Endothelial cell of umbilical vein (primary cell): Measurements from ENCODE around the gene PRDM10. TPM values are rescaled to one million over a fixed set of nuclear protein-coding genes. Genes with fewer than 3 reads are reported as not detected.

Source experiments
- BruUV-seq: library from RNA; stranded (reverse); fragments of 400-500 nt; replicated peaks from 2 replicates; lab custom pipeline; 2021; lab: Mats Ljungman, UMichigan
- CTCF ChIA-PET: fragments of 300-600, 350-600 bp; sonication (Branson Sonifier 250); formaldehyde crosslinking; loops from one replicate; lab custom pipeline; 2021; ENCODE audit warnings: antibody characterized with exemption, inconsistent platforms; lab: Charles Lee
- POLR2A ChIA-PET: fragments of 300-600, 350-600 bp; sonication (Branson Sonifier 250); formaldehyde crosslinking; loops from one replicate; lab custom pipeline; 2021; ENCODE audit warnings: antibody characterized with exemption, inconsistent platforms; lab: Charles Lee
- DNase-seq: peaks from one replicate; pipeline ENCODE4 v3.0.0-alpha.2; 2011; ENCODE audit warnings: low read depth, low spot score
- FAIRE-seq: peaks from 2 replicates; lab custom pipeline; 2011; peaks lifted over from hg19 to GRCh38; lab: Jason Lieb, UNC
- H2AFZ ChIP-seq: 2 replicates; pipeline ENCODE4 v1.6.0; 2012; ENCODE audit warnings: low read depth, low read length, control low read depth, inconsistent platforms
- H3K27ac ChIP-seq: 2 replicates; pipeline ENCODE4 v1.5.1; 2011; ENCODE audit warnings: low read depth, mild to moderate bottlenecking, control low read depth, low read length, moderate library complexity; ENCODE audit not compliant: insufficient read depth
- H3K27me3 ChIP-seq, 2 experiments: 2 replicates each; pipeline versions ENCODE4 v1.6.0 to v1.6.1; 2011; ENCODE audit warnings: low read length in 2 of 2, mixed read lengths in 1 of 2; ENCODE audit not compliant: control insufficient read depth in 2 of 2, insufficient read depth in 2 of 2
- H3K36me3 ChIP-seq, 2 experiments: 2 replicates in 1 of 2; 3 replicates in 1 of 2; pipeline ENCODE4 v1.5.1; 2011; ENCODE audit warnings: low read length in 2 of 2, mild to moderate bottlenecking in 1 of 2, moderate library complexity in 1 of 2; ENCODE audit not compliant: control insufficient read depth in 2 of 2, insufficient read depth in 2 of 2; ENCODE audit errors: extremely low read depth in 1 of 2
- H3K4me1 ChIP-seq: 3 replicates; pipeline ENCODE4 v1.5.1; 2011; ENCODE audit warnings: mild to moderate bottlenecking, low read length; ENCODE audit not compliant: control insufficient read depth, insufficient read depth; ENCODE audit errors: extremely low read depth
- H3K4me2 ChIP-seq: 2 replicates; pipeline ENCODE4 v1.6.1; 2011; ENCODE audit warnings: low read length, control low read depth, mixed read lengths; ENCODE audit not compliant: insufficient read depth
- H3K4me3 ChIP-seq, 3 experiments: fragments of 200-600 bp in 1 of 3; sonication (generic), shearing (Covaris generic) in 1 of 3; replicated peaks in 1 of 3; 2 replicates each; pipeline ENCODE4 v1.5.1; 2011 to 2016; ENCODE audit warnings: control low read depth in 3 of 3, low read length in 3 of 3, mild to moderate bottlenecking in 2 of 3, inconsistent platforms in 1 of 3, low read depth in 1 of 3, moderate library complexity in 1 of 3; ENCODE audit not compliant: insufficient read depth in 1 of 3
- H3K79me2 ChIP-seq: 2 replicates; pipeline ENCODE4 v1.6.0; 2012; ENCODE audit warnings: low read length, inconsistent platforms; ENCODE audit not compliant: control insufficient read depth, insufficient read depth
- H3K9ac ChIP-seq: replicated peaks from 2 replicates; pipeline ENCODE3; 2011; ENCODE audit warnings: low read length, control low read depth; ENCODE audit not compliant: insufficient read depth; ENCODE audit errors: extremely low read depth
- H3K9me1 ChIP-seq: replicated peaks from 3 replicates; pipeline ENCODE4 v1.6.0; 2011; ENCODE audit warnings: mild to moderate bottlenecking, low read length; ENCODE audit not compliant: control insufficient read depth, insufficient read depth; ENCODE audit errors: extremely low read depth
- H3K9me3 ChIP-seq: replicated peaks from 2 replicates; pipeline ENCODE4 v1.5.1; 2012; ENCODE audit warnings: low read length, inconsistent platforms; ENCODE audit not compliant: control insufficient read depth, insufficient read depth
- H4K20me1 ChIP-seq: replicated peaks from 2 replicates; pipeline ENCODE3; 2011; ENCODE audit warnings: mild to moderate bottlenecking, low read length; ENCODE audit not compliant: control insufficient read depth, insufficient read depth; ENCODE audit errors: extremely low read depth
- CTCF ChIP-seq, 2 donors: IDR thresholded peaks; 1 replicate in 1 of 2; 2 replicates in 1 of 2; pipeline ENCODE4 v1.5.1; 2011; ENCODE audit warnings: low read length in 2 of 2, mild to moderate bottlenecking in 2 of 2, moderate library complexity in 2 of 2, control low read depth in 1 of 2, inconsistent platforms in 1 of 2, low read depth in 1 of 2; ENCODE audit not compliant: insufficient read depth in 1 of 2; ENCODE audit errors: extremely low read depth in 1 of 2
- EZH2 ChIP-seq: IDR thresholded peaks from 2 replicates; pipeline ENCODE4 v1.6.1; 2012; ENCODE audit warnings: borderline replicate concordance, low read depth, mild to moderate bottlenecking, moderate library complexity, low read length, inconsistent platforms; ENCODE audit not compliant: severe bottlenecking
- FOS ChIP-seq: IDR thresholded peaks from 2 replicates; pipeline ENCODE4 v1.6.1; 2011; ENCODE audit warnings: mild to moderate bottlenecking, low read length, moderate library complexity, borderline replicate concordance; ENCODE audit not compliant: insufficient read depth
- GATA2 ChIP-seq: IDR thresholded peaks from 2 replicates; pipeline ENCODE4 v1.7.0; 2011; ENCODE audit warnings: low read depth, mild to moderate bottlenecking, moderate library complexity, mixed read lengths, low read length; ENCODE audit not compliant: insufficient read length, insufficient read depth
- JUN ChIP-seq: IDR thresholded peaks from 2 replicates; pipeline ENCODE4 v1.6.1; 2011; ENCODE audit warnings: borderline replicate concordance, low read depth; ENCODE audit not compliant: insufficient read length, insufficient read depth
- MAX ChIP-seq: IDR thresholded peaks from 2 replicates; pipeline ENCODE4 v1.6.1; 2011; ENCODE audit not compliant: insufficient read depth, insufficient read length
- MYC ChIP-seq: IDR thresholded peaks from one replicate; pipeline ENCODE4 v1.6.1; 2011; ENCODE audit warnings: mild to moderate bottlenecking, low read depth, low read length
- POLR2A ChIP-seq: IDR thresholded peaks from 2 replicates; pipeline ENCODE4 v1.6.1; 2012; ENCODE audit warnings: low read depth, mild to moderate bottlenecking, control low read depth, low read length
- POLR2AphosphoS5 ChIP-seq: IDR thresholded peaks from 2 replicates; pipeline ENCODE4 v1.6.1; 2012; ENCODE audit warnings: low read depth, mild to moderate bottlenecking, control low read depth, low read length, moderate library complexity; ENCODE audit not compliant: insufficient read depth
- dilution Hi-C: fragments of 300-500 bp; cut with MboI; formaldehyde crosslinking; loops from one replicate; pipeline ENCODE4 v1.15.0; 2019; ENCODE audit warnings: low sequenced_read_pairs; ENCODE audit not compliant: extremely low pct_ligation_motif_present
- intact Hi-C: fragments of 100-400 bp; cut with micrococcal nuclease; formaldehyde crosslinking; loops from one replicate; pipeline ENCODE4 v1.10.0; 2022
- polyA plus RNA-seq, 4 experiments: library from polyadenylated mRNA; depleted of rRNA in 3 of 4; stranded (reverse) in 3 of 4; unstranded in 1 of 4; fragments of >200 nt; gene quantifications; 2 replicates each; pipeline versions ENCODE4 v1.2.1 to v1.2.3, GENCODE V29; 2011 to 2012; ENCODE audit warnings: missing spikeins in 1 of 4
- total RNA-seq: library from RNA; stranded (reverse); gene quantifications from 2 replicates; pipeline ENCODE4 v1.2.3, GENCODE V29; 2021

Gene PRDM10
- total and polyA plus RNA-seq, 2 donors (not counting 3 experiments of a cell fraction or from before 2014, with no cell fraction given), result 9.6 to 13.0 TPM

- CTCF ChIA-PET, result interaction anchor here (1.1 kb wide), 1 partner anchor 40 kb away, joined by 3 read pairs; no protein-coding TSS in a partner anchor
- dilution Hi-C loops, result no loop called here
These were observed 29.3 kb upstream of the PRDM10 start for GRCh38 chr11:130031945-130032344.

More at GRCh38 chr11:130031945-130032344, 29.3 kb upstream of the PRDM10 start:
- Histone ChIP-seq H2AFZ (no peak overlapping the region), H3K9ac (no peak overlapping the region), H3K4me1 (no peaks in the 10 kb centered on the region), H3K9me1 (no peaks in the 10 kb centered on the region), H3K4me2 (no peak overlapping the region), H3K4me3 (no peak overlapping the region), H3K36me3 (no peaks in the 10 kb centered on the region), H3K27ac (no peak overlapping the region), H3K79me2 (no peaks in the 10 kb centered on the region), H4K20me1 (no peaks in the 10 kb centered on the region), H3K9me3 (no peaks in the 10 kb centered on the region), H3K27me3 (no peaks in the 10 kb centered on the region)
- intact Hi-C loops, result no loop called here
- no peak for FAIRE-seq
- no peak for DNase-seq
- TF ChIP-seq POLR2AphosphoS5 (no peak), MYC (no peak), JUN (no peak), EZH2 (no peak), FOS (no peak), MAX (no peak), CTCF (IDR thresholded peaks at IDR 0.05; ENCODE audit: extremely low read depth in 1 of 2, insufficient read depth in 1 of 2, low read depth in 1 of 2, low read length in 2 of 2) (no peak), POLR2A (no peak), GATA2 (no peak)
- BruUV-seq, result no TSS peak
- POLR2A ChIA-PET, result no interaction called here
